Measurements from ENCODE around the gene RABL6. TPM values are rescaled to one million over a fixed set of nuclear protein-coding genes. Genes with fewer than 3 reads are reported as not detected.
A peak's percentile ranks its signal among the peaks of the same experiment; 100 is the strongest.

The RABL6 gene, protein sequence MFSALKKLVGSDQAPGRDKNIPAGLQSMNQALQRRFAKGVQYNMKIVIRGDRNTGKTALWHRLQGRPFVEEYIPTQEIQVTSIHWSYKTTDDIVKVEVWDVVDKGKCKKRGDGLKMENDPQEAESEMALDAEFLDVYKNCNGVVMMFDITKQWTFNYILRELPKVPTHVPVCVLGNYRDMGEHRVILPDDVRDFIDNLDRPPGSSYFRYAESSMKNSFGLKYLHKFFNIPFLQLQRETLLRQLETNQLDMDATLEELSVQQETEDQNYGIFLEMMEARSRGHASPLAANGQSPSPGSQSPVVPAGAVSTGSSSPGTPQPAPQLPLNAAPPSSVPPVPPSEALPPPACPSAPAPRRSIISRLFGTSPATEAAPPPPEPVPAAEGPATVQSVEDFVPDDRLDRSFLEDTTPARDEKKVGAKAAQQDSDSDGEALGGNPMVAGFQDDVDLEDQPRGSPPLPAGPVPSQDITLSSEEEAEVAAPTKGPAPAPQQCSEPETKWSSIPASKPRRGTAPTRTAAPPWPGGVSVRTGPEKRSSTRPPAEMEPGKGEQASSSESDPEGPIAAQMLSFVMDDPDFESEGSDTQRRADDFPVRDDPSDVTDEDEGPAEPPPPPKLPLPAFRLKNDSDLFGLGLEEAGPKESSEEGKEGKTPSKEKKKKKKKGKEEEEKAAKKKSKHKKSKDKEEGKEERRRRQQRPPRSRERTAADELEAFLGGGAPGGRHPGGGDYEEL
- total RNA-seq: 100 to 1,000 TPM; 159 to 206 TPM
- 128 TPM for polyA plus RNA-seq (2013, experiment 1 of 2)
- 116 TPM for polyA plus RNA-seq (2013, experiment 2 of 2)
- long read RNA-seq, experiment 1, transcript RABL6-204 (8 exons, 1,580 nt): major isoform, 7 of 95 reads
- long read RNA-seq, experiment 1, transcript RABL6-201 (15 exons, 3,091 nt): major isoform, 7 of 95 reads
- long read RNA-seq, experiment 1, partial matches to known transcripts: 73 of 95 reads
- long read RNA-seq, experiment 1, other reads (novel, unspliced or antisense): 8 of 95 reads
- long read RNA-seq, experiment 2, transcript RABL6-204 (8 exons, 1,580 nt): minor isoform, 15 of 284 reads
- long read RNA-seq, experiment 2, transcript RABL6-201 (15 exons, 3,091 nt): major isoform, 177 of 284 reads
- long read RNA-seq, experiment 2, partial matches to known transcripts: 65 of 284 reads
- long read RNA-seq, experiment 2, other reads (novel, unspliced or antisense): 23 of 284 reads
- long read RNA-seq, experiment 3, partial matches to known transcripts: 10 of 13 reads
- long read RNA-seq, experiment 3, other reads (novel, unspliced or antisense): 2 of 13 reads
- long read RNA-seq, experiment 4, partial matches to known transcripts: 4 of 5 reads
- long read RNA-seq, experiment 4, other reads (novel, unspliced or antisense): 1 of 5 reads

DNA sequence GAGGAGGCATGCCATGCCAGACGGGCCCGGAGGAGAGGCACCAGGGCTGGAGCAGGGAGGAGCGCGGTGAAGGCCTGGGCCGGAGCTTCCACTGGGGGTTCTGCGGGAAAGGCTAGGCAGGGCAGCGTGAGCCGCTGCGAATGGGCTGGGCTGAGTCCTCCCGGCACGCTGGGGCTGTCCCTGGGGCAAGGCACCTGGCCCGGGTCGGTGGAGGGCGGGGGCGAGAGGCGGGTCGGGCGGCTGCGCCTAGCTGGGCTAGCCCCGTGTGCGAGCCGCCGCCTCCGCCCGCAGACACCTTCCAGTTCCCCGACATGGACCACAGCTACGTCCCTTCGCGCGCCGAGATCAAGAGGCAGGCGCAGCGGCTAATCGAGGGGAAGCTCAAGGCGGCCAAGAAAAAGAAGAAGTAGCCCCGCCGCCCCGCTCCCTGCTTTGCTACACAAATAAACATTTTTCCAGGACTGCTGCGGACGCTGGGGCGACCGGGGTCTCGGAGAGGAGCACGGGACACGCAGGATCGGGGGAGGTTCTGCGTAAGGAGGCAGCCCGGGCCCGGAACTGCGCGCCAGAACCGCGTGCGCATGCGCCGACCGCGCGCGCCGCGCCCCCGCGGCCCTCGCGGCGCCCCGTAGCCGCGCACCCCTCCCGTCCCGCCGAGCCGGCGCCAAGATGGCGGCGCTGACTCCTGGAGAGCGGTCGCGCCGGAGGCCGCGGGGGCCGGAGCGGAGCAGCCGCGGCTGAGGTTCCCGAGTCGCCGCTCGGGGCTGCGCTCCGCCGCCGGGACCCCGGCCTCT is at the start of gene RABL6:
Gene RABL6, plus strand, starts transcription at position 668 of the 794 bp plus-strand sequence. CDS start 249 bp downstream, outside the sequence.
- peak; percentile 86 for DNase-seq
- no peaks in the 10 kb centered on the region for H3K9me3 ChIP-seq (ENCODE audit: control insufficient read depth, low read length)
- H3K36me3 ChIP-seq (ENCODE audit: control insufficient read depth, insufficient read depth, low read length): peaks cover 40% of the 10 kb centered on the region
- Mint-ChIP-seq H3K4me3 (peak within 1 kb of the TSS; percentile 70), H3K9me3 (no peaks in the 10 kb centered on the region), H3K27ac (peak within 1 kb of the TSS; percentile 87), H3K36me3 (ENCODE audit: low read depth) (peaks cover 49% of the 10 kb centered on the region), H3K27me3 (ENCODE audit: insufficient read depth) (peaks cover 13% of the 10 kb centered on the region), H3K4me1 (peaks cover 20% of the 10 kb centered on the region)
- H3K27me3 ChIP-seq (ENCODE audit: control insufficient read depth, insufficient read depth, low read length, poor library complexity, severe bottlenecking): no peaks in the 10 kb centered on the region
- TF ChIP-seq, protein P1, sequence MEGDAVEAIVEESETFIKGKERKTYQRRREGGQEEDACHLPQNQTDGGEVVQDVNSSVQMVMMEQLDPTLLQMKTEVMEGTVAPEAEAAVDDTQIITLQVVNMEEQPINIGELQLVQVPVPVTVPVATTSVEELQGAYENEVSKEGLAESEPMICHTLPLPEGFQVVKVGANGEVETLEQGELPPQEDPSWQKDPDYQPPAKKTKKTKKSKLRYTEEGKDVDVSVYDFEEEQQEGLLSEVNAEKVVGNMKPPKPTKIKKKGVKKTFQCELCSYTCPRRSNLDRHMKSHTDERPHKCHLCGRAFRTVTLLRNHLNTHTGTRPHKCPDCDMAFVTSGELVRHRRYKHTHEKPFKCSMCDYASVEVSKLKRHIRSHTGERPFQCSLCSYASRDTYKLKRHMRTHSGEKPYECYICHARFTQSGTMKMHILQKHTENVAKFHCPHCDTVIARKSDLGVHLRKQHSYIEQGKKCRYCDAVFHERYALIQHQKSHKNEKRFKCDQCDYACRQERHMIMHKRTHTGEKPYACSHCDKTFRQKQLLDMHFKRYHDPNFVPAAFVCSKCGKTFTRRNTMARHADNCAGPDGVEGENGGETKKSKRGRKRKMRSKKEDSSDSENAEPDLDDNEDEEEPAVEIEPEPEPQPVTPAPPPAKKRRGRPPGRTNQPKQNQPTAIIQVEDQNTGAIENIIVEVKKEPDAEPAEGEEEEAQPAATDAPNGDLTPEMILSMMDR (conservative IDR thresholded peaks at IDR 0.05): no peak
- peak within 1 kb of the TSS; percentile 74 for H3K9ac ChIP-seq (ENCODE audit: extremely low read depth, low read length, poor library complexity, severe bottlenecking)
- peak within 1 kb of the TSS; percentile 92 for H3K4me3 ChIP-seq (ENCODE audit: low read length)
- H3K4me1 ChIP-seq (ENCODE audit: control insufficient read depth, insufficient read depth, low read length): peaks cover 5% of the 10 kb centered on the region
- WGBS, 2 experiments (ENCODE audit: insufficient coverage in 1 of 2, insufficient read length in 1 of 2): 2% methylated on average over 52 to 96 of the region's 96 CpGs
- H3K27ac ChIP-seq (ENCODE audit: low read depth, low read length): no peak within 1 kb of the TSS

DNA sequence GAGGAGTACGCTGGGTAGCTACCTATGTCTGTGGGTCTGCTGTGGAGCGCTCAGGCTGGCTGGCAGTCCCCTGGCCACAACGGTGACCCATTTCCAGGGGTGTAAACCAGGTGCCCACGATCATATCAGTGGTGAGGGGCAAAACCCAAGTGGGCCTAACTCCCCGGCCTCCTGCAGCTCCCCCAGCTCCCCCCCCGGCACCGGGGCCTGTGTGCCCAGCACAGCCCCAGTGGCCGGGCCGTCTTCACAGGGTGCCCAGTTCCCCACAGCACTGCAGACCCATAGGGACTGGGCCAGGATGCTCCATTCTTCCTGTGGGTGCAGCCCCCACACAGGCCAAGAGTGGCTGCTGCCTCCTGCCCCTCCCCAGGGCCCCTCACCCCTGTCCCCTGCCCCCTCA is 48.7 kb upstream of the RABL6 start:
- H3K27ac Mint-ChIP-seq: no peak overlapping the region
- H3K4me3 Mint-ChIP-seq: no peak overlapping the region
- no peaks in the 10 kb centered on the region for H3K4me1 Mint-ChIP-seq
- Histone ChIP-seq H3K27me3 (ENCODE audit: control insufficient read depth, insufficient read depth, low read length, poor library complexity, severe bottlenecking) (no peaks in the 10 kb centered on the region), H3K9me3 (ENCODE audit: control insufficient read depth, low read length) (no peaks in the 10 kb centered on the region), H3K36me3 (ENCODE audit: control insufficient read depth, insufficient read depth, low read length) (no peaks in the 10 kb centered on the region), H3K4me1 (ENCODE audit: control insufficient read depth, insufficient read depth, low read length) (no peaks in the 10 kb centered on the region), H3K9ac (ENCODE audit: extremely low read depth, low read length, poor library complexity, severe bottlenecking) (no peak overlapping the region), H3K27ac (ENCODE audit: low read depth, low read length) (no peak overlapping the region), H3K4me3 (ENCODE audit: low read length) (no peak overlapping the region)
- no peaks in the 10 kb centered on the region for H3K27me3 Mint-ChIP-seq (ENCODE audit: insufficient read depth)
- H3K36me3 Mint-ChIP-seq (ENCODE audit: low read depth): peaks cover 2% of the 10 kb centered on the region
- 84 to 85% methylated on average over 8 to 9 of the region's 9 CpGs for WGBS, 2 experiments (ENCODE audit: insufficient coverage in 1 of 2, insufficient read length in 1 of 2)
- H3K9me3 Mint-ChIP-seq: peaks cover 12% of the 10 kb centered on the region
- no peak for DNase-seq
- TF ChIP-seq, protein P1 (conservative IDR thresholded peaks at IDR 0.05): no peak

All from endodermal cell (in vitro differentiated cells).